ENCODE results near the gene PCDH1.

PCDH1 gene

GRCh38 chr5:141872496-141873356 lies 5.5 kb downstream of the PCDH1 start:
- peak; percentile 2 for DNase-seq

GRCh38 chr5:141871870-141872269 lies 6.3 kb downstream of the PCDH1 start:
- DNase-seq, result no peak

- DNase-seq, result no peak
These were observed 7.3 kb downstream of the PCDH1 start for GRCh38 chr5:141870871-141871270.

- no peak for DNase-seq
These were observed 8.0 kb downstream of the PCDH1 start for GRCh38 chr5:141870228-141870627.

GRCh38 chr5:141869514-141869913 lies 8.7 kb downstream of the PCDH1 start:
- no peak for DNase-seq

GRCh38 chr5:141869040-141869439 lies 9.2 kb downstream of the PCDH1 start:
- no peak for DNase-seq

- no peak for DNase-seq
These were observed 9.7 kb downstream of the PCDH1 start for GRCh38 chr5:141868541-141868940.

- DNase-seq, result no peak
These were observed 10.6 kb downstream of the PCDH1 start for GRCh38 chr5:141867651-141868050.

GRCh38 chr5:141867139-141867538 lies 11.1 kb downstream of the PCDH1 start:
- DNase-seq, result no peak

GRCh38 chr5:141866096-141866495 lies 12.1 kb downstream of the PCDH1 start:
- DNase-seq, result no peak

GRCh38 chr5:141865406-141865805 lies 12.8 kb downstream of the PCDH1 start:
- DNase-seq, result no peak

GRCh38 chr5:141864371-141865370 lies 13.5 kb downstream of the PCDH1 start:
- DNase-seq, result no peak

GRCh38 chr5:141863569-141864178 lies 14.5 kb downstream of the PCDH1 start:
- DNase-seq, result no peak

GRCh38 chr5:141862936-141863543 lies 15.2 kb downstream of the PCDH1 start:
- DNase-seq, result no peak

GRCh38 chr5:141861194-141861593 lies 17.0 kb downstream of the PCDH1 start:
- no peak for DNase-seq

GRCh38 chr5:141858079-141858765 lies 20.0 kb downstream of the PCDH1 start:
- DNase-seq, result no peak

- DNase-seq, result no peak
These were observed 21.0 kb downstream of the PCDH1 start for GRCh38 chr5:141857226-141857625.

GRCh38 chr5:141856037-141856790 lies 22.0 kb downstream of the PCDH1 start:
- no peak for DNase-seq

GRCh38 chr5:141855265-141856036 lies 22.8 kb downstream of the PCDH1 start:
- DNase-seq, result no peak

- no peak for DNase-seq
These were observed 24.1 kb downstream of the PCDH1 start for GRCh38 chr5:141853895-141854626.
